Muscle of leg (tissue), 11 donors: ENCODE data around the gene PLEKHN1. TPM values are rescaled to one million over a fixed set of nuclear protein-coding genes. Genes with fewer than 3 reads are reported as not detected.
"Not testable (repeated sequence)": the region's sequence is repeated elsewhere in the genome, so short reads cannot be mapped to it uniquely, and the experiment has no call there.

ENCODE experiments used
- DNase-seq: peaks from one replicate; pipeline ENCODE4 v3.0.0; 2013
- H3K27ac ChIP-seq: one replicate; pipeline ENCODE4 v1.5.1; 2013; ENCODE audit warnings: mild to moderate bottlenecking, low read length, control low read depth
- H3K27me3 ChIP-seq: one replicate; pipeline ENCODE4 v1.6.1; 2013; ENCODE audit warnings: low read length; ENCODE audit not compliant: control insufficient read depth, insufficient read depth
- H3K36me3 ChIP-seq: one replicate; pipeline ENCODE4 v1.6.1; 2013; ENCODE audit warnings: low read length; ENCODE audit not compliant: control insufficient read depth, insufficient read depth
- H3K4me1 ChIP-seq: one replicate; pipeline ENCODE4 v1.6.1; 2013; ENCODE audit warnings: low read length; ENCODE audit not compliant: control insufficient read depth, insufficient read depth
- H3K4me3 ChIP-seq: one replicate; pipeline ENCODE4 v1.5.1; 2013; ENCODE audit warnings: low read length, control low read depth
- H3K9me3 ChIP-seq: replicated peaks from 2 replicates; pipeline ENCODE4 v1.6.1; 2013; ENCODE audit warnings: low read depth, low read length; ENCODE audit not compliant: control insufficient read depth
- WGBS: methylation state at CpG from one replicate; pipeline ENCODE4 v1.1.5; 2013; ENCODE audit warnings: missing lambda C conversion rate; ENCODE audit not compliant: insufficient coverage; 5-methylcytosine and 5-hydroxymethylcytosine counted together
- polyA plus RNA-seq, 8 donors: library from polyadenylated mRNA; unstranded; fragments of 120-200 nt; gene quantifications; one replicate each; pipeline versions ENCODE4 v1.2.1 to v1.2.3, GENCODE V29; 2013; ENCODE audit warnings: inconsistent platforms in 1 of 8, low replicate concordance in 1 of 8; ENCODE audit not compliant: insufficient read length in 8 of 8, insufficient read depth in 1 of 8
- total RNA-seq: library from RNA; stranded (reverse); fragments of 120-200 nt; gene quantifications from one replicate; pipeline ENCODE4 v1.2.4, GENCODE V29; 2013

Gene PLEKHN1
- total and polyA plus RNA-seq, 9 donors, result 0.14 to 1.3 (median 0.53) TPM; not detected in 6

DNA sequence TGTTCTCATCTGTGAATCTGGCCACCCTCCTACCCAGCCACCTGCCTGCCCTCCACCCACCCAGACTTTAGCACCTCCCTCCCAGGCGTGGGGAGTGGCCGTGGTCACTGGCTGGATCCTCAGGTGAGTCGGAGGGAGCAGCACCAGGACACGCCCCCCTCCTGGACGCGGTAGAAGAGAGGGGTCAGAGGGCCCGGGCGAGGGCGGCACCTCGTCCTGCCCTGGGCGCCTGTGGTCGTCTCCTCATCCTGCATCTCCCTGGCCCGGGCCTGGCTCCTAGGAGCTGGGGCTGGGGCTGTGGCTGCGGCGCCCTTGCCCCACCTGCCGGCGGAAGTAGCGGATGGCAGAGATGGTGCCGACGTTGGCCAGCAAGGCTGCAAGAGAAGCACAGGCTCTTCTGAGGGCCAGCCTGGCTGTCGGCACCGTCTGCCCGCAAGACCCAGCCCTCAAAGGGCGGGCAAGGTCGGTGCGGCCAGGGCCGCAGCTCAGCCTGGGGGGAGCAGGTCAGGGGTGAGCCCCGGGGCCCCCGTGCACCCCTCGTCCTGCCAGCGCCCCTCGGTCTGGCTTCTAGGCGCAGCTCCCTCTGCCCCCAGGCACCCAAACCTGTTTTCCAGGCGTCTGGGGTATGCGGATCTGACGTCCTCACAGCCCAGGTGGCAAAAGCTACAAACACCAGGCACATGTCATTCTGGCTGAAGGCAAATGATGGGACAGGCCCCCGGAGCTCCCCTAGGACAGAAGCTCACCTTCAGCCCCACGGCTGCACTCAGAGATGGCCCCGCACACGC is 9.8 kb downstream of the PLEKHN1 start:
- H3K9me3 ChIP-seq, result no peaks in the 10 kb centered on the region
- peaks cover 54% of the 10 kb centered on the region for H3K27me3 ChIP-seq
- DNase-seq, result no peak
- under 1% methylated on average over 33 of the region's 40 CpGs for WGBS
- peaks cover 10% of the 10 kb centered on the region for H3K4me1 ChIP-seq
- H3K36me3 ChIP-seq, result no peaks in the 10 kb centered on the region
- H3K4me3 ChIP-seq, result no peak overlapping the region
- no peak overlapping the region for H3K27ac ChIP-seq

DNA sequence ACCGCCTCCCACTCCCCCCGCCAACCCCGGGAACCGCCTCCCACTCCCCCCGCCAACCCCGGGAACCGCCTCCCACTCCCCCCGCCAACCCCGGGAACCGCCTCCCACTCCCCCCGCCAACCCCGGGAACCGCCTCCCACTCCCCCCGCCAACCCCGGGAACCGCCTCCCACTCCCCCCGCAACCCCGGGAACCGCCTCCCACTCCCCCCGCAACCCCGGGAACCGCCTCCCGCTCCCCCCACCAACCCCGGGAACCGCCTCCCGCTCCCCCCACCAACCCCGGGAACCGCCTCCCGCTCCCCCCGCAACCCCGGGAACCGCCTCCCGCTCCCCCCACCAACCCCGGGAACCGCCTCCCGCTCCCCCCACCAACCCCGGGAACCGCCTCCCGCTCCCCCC is 10.5 kb downstream of the PLEKHN1 start:
- peaks cover 12% of the 10 kb centered on the region for H3K4me1 ChIP-seq
- H3K27ac ChIP-seq, DNase-seq: not testable (repeated sequence)

GRCh38 chr1:978069-978834 is 12.0 kb downstream of the PLEKHN1 start:
- no peaks in the 10 kb centered on the region for H3K9me3 ChIP-seq
- no peak for DNase-seq
- H3K4me3 ChIP-seq, result no peak overlapping the region
- no peak overlapping the region for H3K27ac ChIP-seq
- H3K4me1 ChIP-seq, result peaks cover 20% of the 10 kb centered on the region
- peaks cover 41% of the 10 kb centered on the region for H3K27me3 ChIP-seq
- 86% methylated on average over 42 of the region's 44 CpGs for WGBS
- no peaks in the 10 kb centered on the region for H3K36me3 ChIP-seq

More for the DNA sequence above, 10.5 kb downstream of the PLEKHN1 start:
- H3K9me3 ChIP-seq, H3K4me3 ChIP-seq, H3K36me3 ChIP-seq: not testable (repeated sequence)
- WGBS, result no CpG with 5 or more reads among the region's 39 CpGs
- H3K27me3 ChIP-seq, result peaks cover 47% of the 10 kb centered on the region

GRCh38 chr1:978835-979743 is 12.8 kb downstream of the PLEKHN1 start:
- Histone ChIP-seq H3K27me3 (peaks cover 40% of the 10 kb centered on the region), H3K4me1 (peaks cover 20% of the 10 kb centered on the region), H3K36me3 (no peaks in the 10 kb centered on the region), H3K4me3 (no peak overlapping the region), H3K27ac (no peak overlapping the region), H3K9me3 (no peaks in the 10 kb centered on the region)
- no peak for DNase-seq
- WGBS, result 76% methylated on average over 47 of the region's 60 CpGs

GRCh38 chr1:979744-980072 is 13.4 kb downstream of the PLEKHN1 start:
- DNase-seq, result no peak
- peaks cover 20% of the 10 kb centered on the region for H3K4me1 ChIP-seq
- peaks cover 34% of the 10 kb centered on the region for H3K27me3 ChIP-seq

DNA sequence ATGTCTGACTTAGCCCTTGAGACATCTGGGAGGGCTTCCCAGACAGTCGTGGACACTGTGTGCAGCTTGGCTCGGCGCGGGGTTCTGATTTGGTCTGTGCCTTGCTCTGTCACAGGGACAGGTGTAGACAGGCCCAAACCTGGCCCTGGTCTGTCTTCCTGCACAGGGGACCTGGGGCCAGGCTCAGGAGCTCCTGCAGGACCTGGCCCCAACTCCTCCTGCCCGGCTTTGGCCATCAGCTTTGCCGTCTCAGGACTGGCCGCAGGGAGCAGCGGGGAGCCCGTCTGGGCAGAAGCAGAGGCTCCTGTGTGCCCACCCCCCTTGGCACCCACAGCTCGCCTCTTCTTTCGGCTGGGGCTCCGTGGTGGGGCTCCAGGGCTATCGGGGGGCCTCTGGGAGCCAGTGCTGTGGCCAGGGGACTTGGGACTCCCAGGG is 13.9 kb downstream of the PLEKHN1 start:
- Histone ChIP-seq H3K27ac (no peak overlapping the region), H3K9me3 (no peaks in the 10 kb centered on the region), H3K27me3 (peaks cover 32% of the 10 kb centered on the region), H3K4me3 (no peak overlapping the region), H3K36me3 (no peaks in the 10 kb centered on the region), H3K4me1 (peaks cover 20% of the 10 kb centered on the region)
- WGBS, result 73% methylated on average over 13 of the region's 13 CpGs
- no peak for DNase-seq

More at GRCh38 chr1:979744-980072, 13.4 kb downstream of the PLEKHN1 start:
- H3K4me3 ChIP-seq, result no peak overlapping the region
- H3K36me3 ChIP-seq, result no peaks in the 10 kb centered on the region
- H3K9me3 ChIP-seq, result no peaks in the 10 kb centered on the region
- no peak overlapping the region for H3K27ac ChIP-seq
- 90% methylated on average over 9 of the region's 9 CpGs for WGBS

GRCh38 chr1:980602-981395 is 14.5 kb downstream of the PLEKHN1 start:
- Histone ChIP-seq H3K36me3 (no peaks in the 10 kb centered on the region), H3K9me3 (no peaks in the 10 kb centered on the region), H3K4me3 (no peak overlapping the region), H3K4me1 (peaks cover 20% of the 10 kb centered on the region), H3K27me3 (peaks cover 29% of the 10 kb centered on the region), H3K27ac (no peak overlapping the region)
- DNase-seq, result no peak
- 58% methylated on average over 25 of the region's 35 CpGs for WGBS

GRCh38 chr1:981491-981954 is 15.2 kb downstream of the PLEKHN1 start:
- no peaks in the 10 kb centered on the region for H3K9me3 ChIP-seq
- H3K4me3 ChIP-seq, result no peak overlapping the region
- peaks cover 27% of the 10 kb centered on the region for H3K27me3 ChIP-seq
- 84% methylated on average over 18 of the region's 21 CpGs for WGBS
- no peak overlapping the region for H3K27ac ChIP-seq
- no peak for DNase-seq
- no peaks in the 10 kb centered on the region for H3K36me3 ChIP-seq
- H3K4me1 ChIP-seq, result peaks cover 13% of the 10 kb centered on the region

GRCh38 chr1:981955-982558 is 15.8 kb downstream of the PLEKHN1 start, which contains the start of gene PERM1:
Gene PERM1 (minus strand): TSS chr1:982093. CDS start chr1:981029, 1,064 bp downstream.
- 61% methylated on average over 28 of the region's 28 CpGs for WGBS
- Histone ChIP-seq H3K36me3 (no peaks in the 10 kb centered on the region), H3K4me1 (peaks cover 13% of the 10 kb centered on the region), H3K9me3 (no peaks in the 10 kb centered on the region), H3K4me3 (no peak within 1 kb of the TSS), H3K27ac (no peak within 1 kb of the TSS), H3K27me3 (peaks cover 27% of the 10 kb centered on the region)
- DNase-seq, result no peak
